HepG2 (cell line): Measurements from ENCODE around the gene FCAMR. TPM values are rescaled to one million over a fixed set of nuclear protein-coding genes. Genes with fewer than 3 reads are reported as not detected.
A peak's percentile ranks its signal among the peaks of the same experiment; 100 is the strongest.

ENCODE experiments used
- AGO2 ChIP-seq: fragments of 200-400 bp; formaldehyde crosslinking; optimal IDR thresholded peaks from 2 replicates; pipeline ENCODE3; 2017; ENCODE audit warnings: mild to moderate bottlenecking, low read depth, low read length, moderate library complexity
- CEBPB ChIP-seq: IDR thresholded peaks from 2 replicates; pipeline ENCODE4 v1.6.1; 2011; ENCODE audit warnings: low read depth, low read length, improper control_type of control experiment, borderline replicate concordance
- FIP1L1 ChIP-seq: fragments of 200-400 bp; formaldehyde crosslinking; IDR thresholded peaks from 2 replicates; pipeline ENCODE4 v1.6.1; 2018; ENCODE audit warnings: low read depth, mild to moderate bottlenecking, low read length, moderate library complexity, borderline replicate concordance; ENCODE audit not compliant: insufficient read depth
- FOSL2 ChIP-seq: sonication (generic); formaldehyde crosslinking; IDR thresholded peaks from 2 replicates; pipeline ENCODE4 v1.4.0; 2020; ENCODE audit warnings: missing genetic modification reagents
- FOXC1 ChIP-seq: sonication (generic); formaldehyde crosslinking; IDR thresholded peaks from 2 replicates; pipeline ENCODE4 v1.8.0; 2022; ENCODE audit warnings: mild to moderate bottlenecking, missing genetic modification reagents, borderline replicate concordance
- JDP2 ChIP-seq: sonication (generic); formaldehyde crosslinking; IDR thresholded peaks from 2 replicates; pipeline ENCODE4 v1.8.1; 2022; ENCODE audit warnings: missing genetic modification reagents, borderline replicate concordance
- KLF13 ChIP-seq: sonication (generic); formaldehyde crosslinking; IDR thresholded peaks from 2 replicates; pipeline ENCODE4 v1.4.0; 2020; ENCODE audit warnings: mild to moderate bottlenecking, missing genetic modification reagents
- PPARG ChIP-seq: conservative IDR thresholded peaks from 2 replicates; pipeline ENCODE4 v1.6.1; 2016; ENCODE audit warnings: missing biosample characterization, missing genetic modification reagents
- RFX5 ChIP-seq: IDR thresholded peaks from 2 replicates; pipeline ENCODE4 v1.6.1; 2011; ENCODE audit warnings: low read depth, low read length, improper control_type of control experiment
- SALL1 ChIP-seq: sonication (generic); formaldehyde crosslinking; IDR thresholded peaks from 2 replicates; pipeline ENCODE4 v1.8.0; 2022; ENCODE audit warnings: mild to moderate bottlenecking, missing genetic modification reagents
- SMAD3 ChIP-seq: sonication (generic); formaldehyde crosslinking; IDR thresholded peaks from 2 replicates; pipeline ENCODE4 v1.4.0; 2020; ENCODE audit warnings: missing genetic modification reagents
- SMARCE1 ChIP-seq: fragments of 450-650 bp; IDR thresholded peaks from 2 replicates; pipeline ENCODE4 v1.6.1; 2017; ENCODE audit warnings: borderline replicate concordance
- ZBTB8A ChIP-seq: sonication (generic); formaldehyde crosslinking; IDR thresholded peaks from 2 replicates; pipeline ENCODE4 v1.4.0; 2020; ENCODE audit warnings: mild to moderate bottlenecking, low read depth, missing genetic modification reagents, borderline replicate concordance
- ZNF225 ChIP-seq: sonication (generic); formaldehyde crosslinking; IDR thresholded peaks from 2 replicates; pipeline ENCODE4 v1.4.0; 2020; ENCODE audit warnings: mild to moderate bottlenecking, missing genetic modification reagents
- ZNF382 ChIP-seq: sonication (generic); formaldehyde crosslinking; IDR thresholded peaks from 2 replicates; pipeline ENCODE4 v1.5.0; 2020; ENCODE audit warnings: missing genetic modification reagents, mild to moderate bottlenecking, borderline replicate concordance
- ZNF431 ChIP-seq: sonication (generic); formaldehyde crosslinking; IDR thresholded peaks from 2 replicates; pipeline ENCODE4 v1.9.0; 2022; ENCODE audit warnings: missing genetic modification reagents, low read depth, mild to moderate bottlenecking, borderline replicate concordance
- ZNF557 ChIP-seq: sonication (generic); formaldehyde crosslinking; IDR thresholded peaks from 2 replicates; pipeline ENCODE4 v1.4.0; 2020; ENCODE audit warnings: missing genetic modification reagents
- ZNF7 ChIP-seq: IDR thresholded peaks from 2 replicates; pipeline ENCODE4 v1.6.1; 2016; ENCODE audit warnings: missing biosample characterization, missing genetic modification reagents
- ZNF879 ChIP-seq: sonication (generic); formaldehyde crosslinking; IDR thresholded peaks from 2 replicates; pipeline ENCODE4 v1.8.1; 2023; ENCODE audit warnings: missing genetic modification reagents
- polyA plus RNA-seq, 8 experiments: library from polyadenylated mRNA; depleted of rRNA in 3 of 8; stranded (reverse) in 7 of 8; unstranded in 1 of 8; fragments of >200 nt; fragmentation: Illumina TruSeq in 4 of 8; extraction: Trizol in 4 of 8; gene quantifications; 2 replicates each; pipeline versions ENCODE4 v1.2.1 to v1.2.3, GENCODE V29; 2011 to 2016; ENCODE audit warnings: low read depth in 4 of 8, missing spikeins in 1 of 8, mixed read lengths in 1 of 8; ENCODE audit not compliant: insufficient read depth in 1 of 8
- total RNA-seq, 5 experiments: library from RNA; depleted of rRNA; stranded (reverse); fragments of >200 nt; fragmentation: Illumina TruSeq; extraction: Trizol; gene quantifications; 2 replicates each; pipeline ENCODE4 v1.2.3, GENCODE V29; 2016; ENCODE audit warnings: low read depth in 1 of 5
- TF ChIP-seq, protein P1 (sequence below): sonication (generic); formaldehyde crosslinking; IDR thresholded peaks from 2 replicates; pipeline ENCODE4 v1.5.0; 2020; ENCODE audit warnings: mild to moderate bottlenecking, missing genetic modification reagents, borderline replicate concordance
- TF ChIP-seq, protein P2 (sequence below): sonication (generic); formaldehyde crosslinking; IDR thresholded peaks from 2 replicates; pipeline ENCODE4 v1.4.0; 2020; ENCODE audit warnings: low read depth, missing genetic modification reagents
- TF ChIP-seq, protein P3 (sequence below): sonication (generic); formaldehyde crosslinking; IDR thresholded peaks from 2 replicates; pipeline ENCODE4 v1.5.0; 2020; ENCODE audit warnings: mild to moderate bottlenecking, low read depth, missing genetic modification reagents, borderline replicate concordance
- TF ChIP-seq, protein P4 (sequence below): sonication (generic); formaldehyde crosslinking; IDR thresholded peaks from 2 replicates; pipeline ENCODE4 v1.4.0; 2020; ENCODE audit warnings: mild to moderate bottlenecking, missing genetic modification reagents

Gene FCAMR
- total and polyA plus RNA-seq, 2 of the 13 experiments (the other 11 are each of a cell fraction or from before 2014, with no cell fraction given): not detected

DNA sequence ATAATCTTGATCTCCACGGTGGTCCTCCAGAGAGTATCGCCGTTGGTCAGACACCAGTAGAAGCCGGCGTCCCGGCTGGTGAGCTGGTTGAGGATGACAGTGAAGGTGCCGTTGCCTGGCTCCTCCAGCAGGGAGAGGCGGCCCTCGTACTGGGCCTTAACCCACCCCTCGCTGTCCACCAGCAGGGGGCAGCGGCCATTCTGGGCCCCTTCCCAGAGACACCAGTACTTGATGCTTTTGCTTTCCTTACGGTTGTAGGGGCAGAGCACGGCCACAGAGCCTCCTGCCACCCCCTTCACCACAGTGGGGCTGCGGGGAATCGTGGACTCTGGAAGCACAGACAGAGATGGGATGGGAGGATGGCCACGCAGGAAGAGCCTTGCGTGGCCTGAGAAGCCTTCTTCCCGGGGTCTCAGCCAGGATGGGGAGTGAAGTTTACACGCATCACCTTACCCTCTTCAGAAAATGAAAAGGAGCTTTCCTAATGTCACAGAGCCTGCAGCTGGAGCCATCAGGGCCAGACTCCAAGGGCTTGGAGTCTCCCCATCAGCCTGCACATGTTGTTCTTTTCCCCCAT is 34.7 kb downstream of the FCAMR start (continued):
- TF ChIP-seq, protein P1, sequence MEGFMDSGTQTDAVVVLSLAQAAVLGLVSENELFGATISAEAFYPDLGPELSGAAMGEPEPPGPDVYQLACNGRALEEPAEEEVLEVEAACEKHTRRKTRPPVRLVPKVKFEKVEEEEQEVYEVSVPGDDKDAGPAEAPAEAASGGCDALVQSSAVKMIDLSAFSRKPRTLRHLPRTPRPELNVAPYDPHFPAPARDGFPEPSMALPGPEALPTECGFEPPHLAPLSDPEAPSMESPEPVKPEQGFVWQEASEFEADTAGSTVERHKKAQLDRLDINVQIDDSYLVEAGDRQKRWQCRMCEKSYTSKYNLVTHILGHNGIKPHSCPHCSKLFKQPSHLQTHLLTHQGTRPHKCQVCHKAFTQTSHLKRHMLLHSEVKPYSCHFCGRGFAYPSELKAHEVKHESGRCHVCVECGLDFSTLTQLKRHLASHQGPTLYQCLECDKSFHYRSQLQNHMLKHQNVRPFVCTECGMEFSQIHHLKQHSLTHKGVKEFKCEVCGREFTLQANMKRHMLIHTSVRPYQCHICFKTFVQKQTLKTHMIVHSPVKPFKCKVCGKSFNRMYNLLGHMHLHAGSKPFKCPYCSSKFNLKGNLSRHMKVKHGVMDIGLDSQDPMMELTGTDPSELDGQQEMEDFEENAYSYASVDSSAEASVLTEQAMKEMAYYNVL (CRISPR knock-in tag): no peak
- TF ChIP-seq ZNF382 (CRISPR knock-in tag): no peak
- peak; percentile 57; the same call in 1 of the 2 replicates for TF ChIP-seq SMAD3 (CRISPR knock-in tag)
- no peak for TF ChIP-seq ZNF879
- TF ChIP-seq SMARCE1: no peak
- TF ChIP-seq RFX5: no peak
- no peak for TF ChIP-seq ZBTB8A (CRISPR knock-in tag)
- TF ChIP-seq KLF13 (CRISPR knock-in tag): no peak
- no peak for TF ChIP-seq ZNF7 (CRISPR knock-in tag)
- TF ChIP-seq FIP1L1: no peak
- TF ChIP-seq, protein P2, sequence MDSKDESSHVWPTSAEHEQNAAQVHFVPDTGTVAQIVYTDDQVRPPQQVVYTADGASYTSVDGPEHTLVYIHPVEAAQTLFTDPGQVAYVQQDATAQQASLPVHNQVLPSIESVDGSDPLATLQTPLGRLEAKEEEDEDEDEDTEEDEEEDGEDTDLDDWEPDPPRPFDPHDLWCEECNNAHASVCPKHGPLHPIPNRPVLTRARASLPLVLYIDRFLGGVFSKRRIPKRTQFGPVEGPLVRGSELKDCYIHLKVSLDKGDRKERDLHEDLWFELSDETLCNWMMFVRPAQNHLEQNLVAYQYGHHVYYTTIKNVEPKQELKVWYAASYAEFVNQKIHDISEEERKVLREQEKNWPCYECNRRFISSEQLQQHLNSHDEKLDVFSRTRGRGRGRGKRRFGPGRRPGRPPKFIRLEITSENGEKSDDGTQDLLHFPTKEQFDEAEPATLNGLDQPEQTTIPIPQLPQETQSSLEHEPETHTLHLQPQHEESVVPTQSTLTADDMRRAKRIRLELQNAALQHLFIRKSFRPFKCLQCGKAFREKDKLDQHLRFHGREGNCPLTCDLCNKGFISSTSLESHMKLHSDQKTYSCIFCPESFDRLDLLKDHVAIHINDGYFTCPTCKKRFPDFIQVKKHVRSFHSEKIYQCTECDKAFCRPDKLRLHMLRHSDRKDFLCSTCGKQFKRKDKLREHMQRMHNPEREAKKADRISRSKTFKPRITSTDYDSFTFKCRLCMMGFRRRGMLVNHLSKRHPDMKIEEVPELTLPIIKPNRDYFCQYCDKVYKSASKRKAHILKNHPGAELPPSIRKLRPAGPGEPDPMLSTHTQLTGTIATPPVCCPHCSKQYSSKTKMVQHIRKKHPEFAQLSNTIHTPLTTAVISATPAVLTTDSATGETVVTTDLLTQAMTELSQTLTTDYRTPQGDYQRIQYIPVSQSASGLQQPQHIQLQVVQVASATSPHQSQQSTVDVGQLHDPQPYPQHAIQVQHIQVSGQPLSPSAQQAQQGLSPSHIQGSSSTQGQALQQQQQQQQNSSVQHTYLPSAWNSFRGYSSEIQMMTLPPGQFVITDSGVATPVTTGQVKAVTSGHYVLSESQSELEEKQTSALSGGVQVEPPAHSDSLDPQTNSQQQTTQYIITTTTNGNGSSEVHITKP (CRISPR knock-in tag): 0 out of 2 replicates have a peak, but pooled peaks have one; percentile 27
- TF ChIP-seq, protein P3, sequence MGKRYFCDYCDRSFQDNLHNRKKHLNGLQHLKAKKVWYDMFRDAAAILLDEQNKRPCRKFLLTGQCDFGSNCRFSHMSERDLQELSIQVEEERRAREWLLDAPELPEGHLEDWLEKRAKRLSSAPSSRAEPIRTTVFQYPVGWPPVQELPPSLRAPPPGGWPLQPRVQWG: no peak
- TF ChIP-seq FOXC1 (CRISPR knock-in tag): 0 out of 2 replicates have a peak, but pooled peaks have one; percentile 24
- TF ChIP-seq, protein P4, sequence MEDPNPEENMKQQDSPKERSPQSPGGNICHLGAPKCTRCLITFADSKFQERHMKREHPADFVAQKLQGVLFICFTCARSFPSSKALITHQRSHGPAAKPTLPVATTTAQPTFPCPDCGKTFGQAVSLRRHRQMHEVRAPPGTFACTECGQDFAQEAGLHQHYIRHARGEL (CRISPR knock-in tag): no peak
- no peak for TF ChIP-seq ZNF225 (CRISPR knock-in tag)
- TF ChIP-seq JDP2 (CRISPR knock-in tag): no peak
- TF ChIP-seq ZNF431 (CRISPR knock-in tag): no peak
- no peak for TF ChIP-seq ZNF557 (CRISPR knock-in tag)
- TF ChIP-seq SALL1 (CRISPR knock-in tag): peak; percentile 35; the same call in 1 of the 2 replicates
- TF ChIP-seq FOSL2 (CRISPR knock-in tag): no peak
- no peak for TF ChIP-seq CEBPB
- TF ChIP-seq AGO2: no peak
- TF ChIP-seq PPARG (CRISPR knock-in tag): 0 out of 2 replicates have a peak, but pooled peaks have one; percentile 44
